HCT116 (cell line): ENCODE data around the gene NFE2L2. TPM values are rescaled to one million over a fixed set of nuclear protein-coding genes. Genes with fewer than 3 reads are reported as not detected.

Experiments
- ATAC-seq: fragments of 200-7000 bp; cut with Tn5 transposase; 2 replicates; pipeline ENCODE4 v1.9.1; 2020; ENCODE audit warnings: mild to moderate bottlenecking, moderate library complexity
- BruUV-seq: library from RNA; stranded (reverse); fragments of 400-500 nt; replicated peaks from 2 replicates; lab custom pipeline; 2021; lab: Mats Ljungman, UMichigan
- CTCF ChIA-PET: fragments of 300-600 bp; sonication (Branson Sonifier 250); formaldehyde crosslinking; loops from one replicate; lab custom pipeline; 2021; ENCODE audit warnings: antibody characterized with exemption; lab: Charles Lee
- POLR2A ChIA-PET: fragments of 300-600, 350-600 bp; sonication (Branson Sonifier 250); formaldehyde crosslinking; loops from one replicate; lab custom pipeline; 2021; ENCODE audit warnings: antibody characterized with exemption; lab: Charles Lee
- RAD21 ChIA-PET, 2 experiments: fragments of 300-600 bp; sonication (Branson Sonifier 250); formaldehyde crosslinking; loops; one replicate each; lab custom pipeline; 2023; ENCODE audit warnings: low total read pairs in 2 of 2; ENCODE audit not compliant: uncharacterized antibody in 2 of 2, unreplicated experiment in 2 of 2, low non-redundant PET in 1 of 2; lab: Charles Lee
- DNase-seq: peaks from one replicate; pipeline ENCODE4 v3.0.0-alpha.2; 2010; ENCODE audit warnings: low read depth, low spot score
- H2AFZ ChIP-seq: fragments of 200-600 bp; shearing (Covaris generic), sonication (generic); 2 replicates; pipeline ENCODE4 v1.6.1; 2017; ENCODE audit warnings: low read depth, mixed run types, mixed read lengths, antibody characterized with exemption, low read length; ENCODE audit not compliant: poor library complexity, severe bottlenecking
- H3K27ac ChIP-seq: 2 replicates; pipeline ENCODE4 v1.5.1; 2012; ENCODE audit warnings: low read depth, low read length
- H3K27me3 ChIP-seq: fragments of 200-600 bp; sonication (generic); 2 replicates; pipeline ENCODE4 v1.6.1; 2016; ENCODE audit warnings: mixed run types, low read length, mixed read lengths; ENCODE audit not compliant: insufficient read depth
- H3K36me3 ChIP-seq, 2 experiments: fragments of 200-500 bp in 1 of 2; fragments of 200-600 bp in 1 of 2; sonication (Bioruptor generic) in 1 of 2; sonication (generic) in 1 of 2; 2 replicates each; pipeline versions ENCODE4 v1.5.1 to v1.6.1; 2014 to 2016; ENCODE audit warnings: low read length in 2 of 2, inconsistent platforms in 1 of 2, mixed read lengths in 1 of 2, mixed run types in 1 of 2; ENCODE audit not compliant: insufficient read depth in 2 of 2, control insufficient read depth in 1 of 2
- H3K4me1 ChIP-seq, 2 experiments: fragments of 200-600 bp in 1 of 2; sonication (generic) in 1 of 2; 2 replicates each; pipeline versions ENCODE4 v1.5.1 to v1.6.1; 2012 to 2017; ENCODE audit warnings: low read length in 2 of 2, inconsistent platforms in 1 of 2, mild to moderate bottlenecking in 1 of 2, mixed read lengths in 1 of 2, mixed run types in 1 of 2, moderate library complexity in 1 of 2; ENCODE audit not compliant: insufficient read depth in 2 of 2, control insufficient read depth in 1 of 2
- H3K4me2 ChIP-seq: fragments of 200-600 bp; sonication (generic); 2 replicates; pipeline ENCODE4 v1.6.1; 2017; ENCODE audit warnings: mixed run types, low read length, mixed read lengths
- H3K4me3 ChIP-seq, 2 experiments: fragments of 200-600 bp in 1 of 2; sonication (generic) in 1 of 2; replicated peaks in 1 of 2; 2 replicates each; pipeline ENCODE4 v1.5.1; 2011 to 2016; ENCODE audit warnings: low read length in 2 of 2, control low read depth in 1 of 2, low read depth in 1 of 2, mild to moderate bottlenecking in 1 of 2, mixed read lengths in 1 of 2, mixed run types in 1 of 2
- H3K79me2 ChIP-seq: fragments of 200-600 bp; sonication (generic); 2 replicates; pipeline ENCODE4 v1.6.1; 2017; ENCODE audit warnings: mild to moderate bottlenecking, mixed run types, low read length, moderate library complexity, mixed read lengths; ENCODE audit not compliant: insufficient read depth
- H3K9ac ChIP-seq: fragments of 200-600 bp; sonication (generic); 2 replicates; pipeline ENCODE4 v1.6.1; 2016; ENCODE audit warnings: low read length, mixed read lengths
- H3K9me2 ChIP-seq: fragments of 200-600 bp; sonication (generic), shearing (Covaris generic); 2 replicates; pipeline ENCODE4 v1.6.1; 2017; ENCODE audit warnings: mixed run types, mild to moderate bottlenecking, moderate library complexity; ENCODE audit not compliant: insufficient read depth
- H3K9me3 ChIP-seq, 2 experiments: fragments of 200-500 bp in 1 of 2; fragments of 200-600 bp in 1 of 2; sonication (Bioruptor generic) in 1 of 2; sonication (generic) in 1 of 2; 2 replicates each; pipeline ENCODE4 v1.6.1; 2014 to 2017; ENCODE audit warnings: low read length in 2 of 2, mixed read lengths in 2 of 2, inconsistent platforms in 1 of 2, low read depth in 1 of 2, mild to moderate bottlenecking in 1 of 2, mixed run types in 1 of 2, moderate library complexity in 1 of 2; ENCODE audit not compliant: control insufficient read depth in 1 of 2, insufficient read depth in 1 of 2
- H4K20me1 ChIP-seq: fragments of 200-600 bp; sonication (generic), shearing (Covaris generic); 2 replicates; pipeline ENCODE4 v1.6.1; 2017; ENCODE audit warnings: mixed run types, mild to moderate bottlenecking, moderate library complexity; ENCODE audit not compliant: insufficient read depth
- ELF1 ChIP-seq: IDR thresholded peaks from 2 replicates; pipeline ENCODE4 v1.6.1; 2012; ENCODE audit warnings: low read depth, borderline replicate concordance
- EZH2 ChIP-seq: fragments of 200-600 bp; sonication (generic); IDR thresholded peaks from 2 replicates; pipeline ENCODE4 v1.6.1; 2017; ENCODE audit warnings: antibody characterized with exemption, mixed run types
- FOSL1 ChIP-seq: IDR thresholded peaks from 2 replicates; pipeline ENCODE4 v1.6.1; 2012; ENCODE audit warnings: low read depth
- POLR2AphosphoS5 ChIP-seq: IDR thresholded peaks from 2 replicates; pipeline ENCODE4 v1.6.1; 2011; ENCODE audit warnings: mild to moderate bottlenecking, low read depth, low read length, moderate library complexity
- SIN3A ChIP-seq: IDR thresholded peaks from 2 replicates; pipeline ENCODE4 v1.6.1; 2012; ENCODE audit warnings: low read depth
- ZFX ChIP-seq: fragments of 450-650 bp; IDR thresholded peaks from 2 replicates; pipeline ENCODE4 v1.6.1; 2017
- intact Hi-C: fragments of 100-400 bp; cut with micrococcal nuclease; formaldehyde crosslinking; loops from 2 replicates; pipeline ENCODE4 v1.10.0; 2022
- total RNA-seq: library from RNA; stranded (reverse); gene quantifications from one replicate; pipeline ENCODE4 v1.2.1, GENCODE V29; 2021; ENCODE audit not compliant: unreplicated experiment
- TF ChIP-seq, protein P1 (sequence below): IDR thresholded peaks from 2 replicates; pipeline ENCODE4 v1.6.1; 2011; ENCODE audit warnings: mild to moderate bottlenecking, low read length, moderate library complexity; ENCODE audit not compliant: insufficient replicate concordance; ENCODE audit errors: extremely low read depth

NFE2L2 gene
- total RNA-seq, 1 experiment from 2014 or later: 106 TPM

DNA sequence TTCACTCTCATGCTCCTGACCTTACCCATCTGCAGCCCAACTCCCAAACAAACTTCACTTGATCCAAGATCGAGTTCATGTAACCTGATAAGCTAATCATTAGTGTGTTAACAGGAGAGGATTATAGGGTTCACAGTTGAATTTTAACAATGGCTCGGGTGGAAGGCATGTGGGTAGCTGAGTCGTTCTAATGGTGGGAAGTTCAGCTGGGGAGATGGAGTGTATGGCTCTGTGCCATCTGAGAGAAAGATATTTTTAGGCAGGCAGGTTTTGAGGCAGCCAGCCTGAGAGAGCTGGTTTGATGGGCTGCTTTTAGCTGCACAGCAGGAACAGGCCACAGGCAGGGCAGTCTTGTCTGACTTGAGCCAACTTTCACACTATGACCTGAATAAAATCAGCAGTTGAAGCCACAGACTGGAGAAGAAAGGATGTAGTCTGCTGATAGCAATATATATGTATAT lies 17.7 kb upstream of the NFE2L2 start:
- Histone ChIP-seq H2AFZ (no peak overlapping the region), H3K27me3 (no peaks in the 10 kb centered on the region), H3K9ac (no peak overlapping the region), H3K79me2 (no peaks in the 10 kb centered on the region), H3K4me1 (peaks cover 0 to 12% of the 10 kb centered on the region in 2 experiments; a peak in 1 of 4 replicates)
- no peak for DNase-seq
- CTCF ChIA-PET: interaction anchor here (1.7 kb wide), 1 partner anchor 118 kb away, joined by 8 read pairs; no protein-coding TSS in a partner anchor
- BruUV-seq: no TSS peak
- intact Hi-C loops: no loop called here
- no peak for TF ChIP-seq FOSL1
- TF ChIP-seq POLR2AphosphoS5: no peak
- TF ChIP-seq, protein P1, sequence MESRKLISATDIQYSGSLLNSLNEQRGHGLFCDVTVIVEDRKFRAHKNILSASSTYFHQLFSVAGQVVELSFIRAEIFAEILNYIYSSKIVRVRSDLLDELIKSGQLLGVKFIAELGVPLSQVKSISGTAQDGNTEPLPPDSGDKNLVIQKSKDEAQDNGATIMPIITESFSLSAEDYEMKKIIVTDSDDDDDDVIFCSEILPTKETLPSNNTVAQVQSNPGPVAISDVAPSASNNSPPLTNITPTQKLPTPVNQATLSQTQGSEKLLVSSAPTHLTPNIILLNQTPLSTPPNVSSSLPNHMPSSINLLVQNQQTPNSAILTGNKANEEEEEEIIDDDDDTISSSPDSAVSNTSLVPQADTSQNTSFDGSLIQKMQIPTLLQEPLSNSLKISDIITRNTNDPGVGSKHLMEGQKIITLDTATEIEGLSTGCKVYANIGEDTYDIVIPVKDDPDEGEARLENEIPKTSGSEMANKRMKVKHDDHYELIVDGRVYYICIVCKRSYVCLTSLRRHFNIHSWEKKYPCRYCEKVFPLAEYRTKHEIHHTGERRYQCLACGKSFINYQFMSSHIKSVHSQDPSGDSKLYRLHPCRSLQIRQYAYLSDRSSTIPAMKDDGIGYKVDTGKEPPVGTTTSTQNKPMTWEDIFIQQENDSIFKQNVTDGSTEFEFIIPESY: no peak
- no peak for TF ChIP-seq ELF1
- TF ChIP-seq, all 23 proteins: peak for 0
- POLR2A ChIA-PET: no interaction called here
- H3K27ac ChIP-seq: no peak overlapping the region
- no peaks in the 10 kb centered on the region for H4K20me1 ChIP-seq
- peak; percentile 50; the same call in 1 of the 2 replicates for ATAC-seq
- H3K9me2 ChIP-seq: no peaks in the 10 kb centered on the region
- H3K9me3 ChIP-seq: no peaks in the 10 kb centered on the region
- RAD21 ChIA-PET: no interaction called here
- no peak overlapping the region for H3K4me3 ChIP-seq
- no peaks in the 10 kb centered on the region for H3K36me3 ChIP-seq
- H3K4me2 ChIP-seq: no peak overlapping the region

DNA sequence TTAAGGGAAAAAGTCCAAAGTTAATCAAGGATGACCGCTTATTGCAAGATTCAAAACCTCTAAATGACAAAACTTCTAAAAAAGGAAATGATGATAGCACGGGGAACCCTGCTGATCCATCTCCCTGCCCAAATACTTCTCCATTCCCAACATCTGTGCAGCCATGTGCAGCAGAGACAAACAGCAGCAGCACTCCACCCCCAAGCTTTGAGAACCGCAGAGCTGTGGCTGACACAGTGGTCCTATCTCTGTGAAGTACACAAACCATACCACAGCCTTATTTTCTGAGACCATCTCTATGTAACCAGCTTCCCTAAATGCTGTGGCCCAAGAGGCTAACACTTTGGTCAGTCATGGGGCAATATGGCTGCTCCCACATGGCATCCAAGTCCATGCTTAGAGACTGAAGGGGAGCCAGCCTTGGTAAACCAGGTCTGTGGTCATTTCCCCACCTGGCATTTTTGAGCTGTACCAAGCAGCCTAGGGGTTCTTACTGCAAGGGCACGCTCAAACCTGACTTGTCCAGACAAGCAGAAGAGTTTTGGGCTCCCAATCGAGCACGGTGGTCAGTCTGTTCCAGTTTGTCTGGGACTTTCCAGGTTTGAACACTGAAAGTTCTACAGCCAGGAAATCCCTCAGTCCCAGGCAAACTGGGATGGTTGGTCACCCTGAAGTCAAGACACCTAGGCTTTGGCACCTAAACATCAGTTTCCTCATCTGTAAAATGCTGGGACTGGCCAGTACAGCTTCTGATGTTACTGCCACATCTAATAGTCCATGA lies 17.1 kb upstream of the NFE2L2 start:
- Histone ChIP-seq H2AFZ (no peak overlapping the region), H3K36me3 (no peaks in the 10 kb centered on the region), H3K27ac (no peak overlapping the region), H3K9me2 (no peaks in the 10 kb centered on the region), H4K20me1 (no peaks in the 10 kb centered on the region), H3K4me2 (no peak overlapping the region), H3K9ac (no peak overlapping the region), H3K4me1 (peaks cover 0 to 12% of the 10 kb centered on the region in 2 experiments; a peak in 1 of 4 replicates), H3K4me3 (no peak overlapping the region), H3K9me3 (no peaks in the 10 kb centered on the region), H3K27me3 (no peaks in the 10 kb centered on the region), H3K79me2 (no peaks in the 10 kb centered on the region)
- DNase-seq: no peak
- peak; percentile 32; the same call in 1 of the 2 replicates for ATAC-seq
- ChIA-PET CTCF (interaction anchor here (1.7 kb wide), 1 partner anchor 117 kb away, joined by 8 read pairs; no protein-coding TSS in a partner anchor), POLR2A (interaction anchor here (0.9 kb wide), 1 partner anchor 34 kb away, joined by 3 read pairs; no protein-coding TSS in a partner anchor), RAD21 (no interaction called here)
- intact Hi-C loops: no loop called here
- no TSS peak for BruUV-seq
- TF ChIP-seq SIN3A (no peak), EZH2 (no peak), POLR2AphosphoS5 (no peak), ZFX (no peak)
